GM23248 (cell line): ENCODE data around the gene TTLL5.

Source experiments
- EZH2 ChIP-seq: fragments of 200-600 bp; sonication (generic); IDR thresholded peaks from 2 replicates; pipeline ENCODE4 v1.6.1; 2018; ENCODE audit warnings: antibody characterized with exemption, mild to moderate bottlenecking; ENCODE audit not compliant: insufficient read depth, poor library complexity, severe bottlenecking
- EZH2phosphoT487 ChIP-seq: fragments of 200-600 bp; sonication (generic); IDR thresholded peaks from 2 replicates; pipeline ENCODE4 v1.6.1; 2018; ENCODE audit warnings: antibody characterized with exemption, moderate library complexity, mild to moderate bottlenecking, low read depth; ENCODE audit not compliant: insufficient read depth

GRCh38 chr14:75720116-75720515, 59.1 kb downstream of the TTLL5 start:
- TF ChIP-seq EZH2 (no peak), EZH2phosphoT487 (no peak)
